NCI-H82 (cell line): ENCODE measurements around the gene ENTPD3.
A peak's percentile ranks its signal among the peaks of the same experiment; 100 is the strongest.
"Not testable (repeated sequence)": the region's sequence is repeated elsewhere in the genome, so short reads cannot be mapped to it uniquely, and the experiment has no call there.

Source experiments
- DNase-seq: peaks from one replicate; lab custom pipeline; 2025; lab: John Stamatoyannopoulos, UW

ENTPD3 gene

GRCh38 chr3:40460481-40460880 lies 73.5 kb downstream of the ENTPD3 start:
- not testable (repeated sequence) for DNase-seq

GRCh38 chr3:40461161-40461560 lies 74.2 kb downstream of the ENTPD3 start:
- DNase-seq = no peak

DNA sequence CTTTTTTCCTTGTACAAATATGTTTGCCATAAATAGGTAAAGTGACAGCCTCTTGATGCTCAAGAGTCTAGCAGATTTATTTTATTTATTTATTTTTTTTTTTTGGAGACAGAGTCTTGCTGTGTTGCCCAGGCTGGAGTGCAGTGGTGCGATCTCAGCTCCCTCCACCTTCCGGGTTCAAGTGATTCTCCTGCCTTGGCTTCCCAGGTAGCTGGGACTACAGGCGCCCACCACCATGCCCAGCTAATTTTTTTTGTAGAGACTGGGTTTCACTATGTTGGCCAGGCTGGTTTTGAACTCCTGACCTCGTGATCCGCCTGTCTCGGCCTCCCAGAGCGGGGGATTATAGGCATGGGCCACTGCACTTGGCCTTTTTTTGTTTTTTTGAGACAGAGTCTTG lies 75.9 kb downstream of the ENTPD3 start:
- DNase-seq = not testable (repeated sequence)

- no peak for DNase-seq
Observed at GRCh38 chr3:40463579-40463978, 76.6 kb downstream of the ENTPD3 start.

GRCh38 chr3:40464339-40465110 lies 77.5 kb downstream of the ENTPD3 start:
- no peak for DNase-seq

DNA sequence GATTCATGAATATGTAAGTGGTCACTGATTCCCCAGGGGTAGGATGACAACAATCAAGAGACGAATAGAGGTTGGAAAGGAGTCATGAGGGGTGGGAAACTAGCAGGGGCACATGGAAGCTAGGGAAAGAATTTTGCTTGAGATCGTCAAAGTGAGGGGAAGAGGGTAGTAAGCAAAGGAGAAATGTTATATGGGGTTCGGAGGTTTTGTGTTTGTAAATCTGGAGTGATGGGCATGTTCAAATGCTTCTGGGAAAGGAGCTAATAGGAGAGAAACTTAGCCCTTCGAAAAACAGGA lies 78.1 kb downstream of the ENTPD3 start:
- DNase-seq = peak; percentile 20

GRCh38 chr3:40465456-40465855 lies 78.5 kb downstream of the ENTPD3 start:
- no peak for DNase-seq

DNA sequence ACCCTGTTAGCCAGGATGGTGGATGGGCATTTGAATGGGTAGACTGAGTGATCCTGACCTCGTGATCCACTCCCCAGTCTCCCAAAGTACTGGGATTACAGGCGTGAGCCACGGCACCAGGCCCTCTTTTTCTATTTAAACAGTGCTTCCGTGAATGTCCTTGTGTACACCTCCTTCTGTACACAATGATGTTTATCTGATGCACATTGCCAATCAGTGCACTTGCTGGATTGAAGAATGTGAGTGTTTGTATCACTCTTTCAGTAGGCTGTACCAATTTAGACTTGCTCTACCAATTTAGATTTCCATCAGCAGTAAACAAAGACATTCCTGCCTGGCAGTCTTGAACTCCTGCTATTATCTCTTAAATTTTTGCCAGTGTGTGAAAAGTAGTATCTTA lies 81.0 kb downstream of the ENTPD3 start:
- no peak for DNase-seq

- no peak for DNase-seq
Observed at GRCh38 chr3:40470701-40471100, 83.7 kb downstream of the ENTPD3 start.

GRCh38 chr3:40476478-40477470 lies 89.8 kb downstream of the ENTPD3 start, which contains the start of gene ZNF619:
Gene ZNF619 (plus strand): TSS chr3:40477122. CDS start chr3:40477980, 858 bp downstream.
- peak; percentile 69 for DNase-seq

- no peak for DNase-seq
Observed at GRCh38 chr3:40477666-40478065, 90.7 kb downstream of the ENTPD3 start.
